Muscle layer of colon (tissue), 2 donors: ENCODE measurements around the gene C15orf40.
"Not testable (repeated sequence)": the region's sequence is repeated elsewhere in the genome, so short reads cannot be mapped to it uniquely, and the experiment has no call there.

Experiments used
- H3K27ac ChIP-seq: one replicate; pipeline ENCODE4 v1.7.0; 2013; ENCODE audit warnings: low read depth, mild to moderate bottlenecking, low read length, moderate library complexity
- H3K27me3 ChIP-seq, 2 donors: one replicate each; pipeline ENCODE4 v1.7.0; 2013; ENCODE audit warnings: low read length in 2 of 2, mild to moderate bottlenecking in 2 of 2; ENCODE audit not compliant: insufficient read depth in 2 of 2, control insufficient read depth in 1 of 2
- H3K36me3 ChIP-seq: one replicate; pipeline ENCODE4 v1.7.0; 2013; ENCODE audit warnings: mild to moderate bottlenecking, low read length; ENCODE audit not compliant: insufficient read depth
- H3K4me1 ChIP-seq: one replicate; pipeline ENCODE4 v1.7.0; 2013; ENCODE audit warnings: mild to moderate bottlenecking, low read length; ENCODE audit not compliant: insufficient read depth
- H3K4me3 ChIP-seq, 2 donors: one replicate each; pipeline ENCODE4 v1.7.0; 2013; ENCODE audit warnings: low read length in 2 of 2, low read depth in 1 of 2, mild to moderate bottlenecking in 1 of 2, moderate library complexity in 1 of 2
- H3K9ac ChIP-seq: one replicate; pipeline ENCODE4 v1.7.0; 2013; ENCODE audit warnings: low read length
- H3K9me3 ChIP-seq: one replicate; pipeline ENCODE4 v1.7.0; 2013; ENCODE audit warnings: mild to moderate bottlenecking, low read length
- donor health status: abdominal sarcoma.
- donor health status: Adenocarcinoma of cecum.

Gene C15orf40

DNA sequence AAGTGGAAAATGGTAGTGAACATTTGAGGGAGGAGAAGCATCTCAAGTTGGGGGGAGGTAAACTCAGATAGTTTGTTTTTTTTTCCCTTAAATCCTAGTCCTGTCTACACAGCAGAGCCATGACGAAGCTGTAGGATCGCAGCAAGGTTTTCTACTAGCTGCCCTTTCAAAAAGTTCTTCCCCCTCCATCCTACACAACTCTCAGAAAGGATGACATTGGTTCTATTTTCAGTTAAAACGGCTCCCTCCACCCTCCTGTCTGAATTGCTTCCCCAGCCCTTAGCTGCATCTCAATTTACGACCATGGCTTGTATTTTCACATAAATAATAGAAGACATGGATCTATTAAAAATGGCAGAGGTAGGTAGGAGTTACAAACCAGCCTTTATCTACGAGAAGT lies 61.1 kb downstream of the C15orf40 start:
- H3K27ac ChIP-seq: no peak overlapping the region
- H3K4me1 ChIP-seq: peaks cover 8% of the 10 kb centered on the region
- H3K4me3 ChIP-seq: no peak overlapping the region
- H3K9ac ChIP-seq: no peak overlapping the region
- no peaks in the 10 kb centered on the region for H3K27me3 ChIP-seq
- H3K36me3 ChIP-seq: no peaks in the 10 kb centered on the region
- no peaks in the 10 kb centered on the region for H3K9me3 ChIP-seq

DNA sequence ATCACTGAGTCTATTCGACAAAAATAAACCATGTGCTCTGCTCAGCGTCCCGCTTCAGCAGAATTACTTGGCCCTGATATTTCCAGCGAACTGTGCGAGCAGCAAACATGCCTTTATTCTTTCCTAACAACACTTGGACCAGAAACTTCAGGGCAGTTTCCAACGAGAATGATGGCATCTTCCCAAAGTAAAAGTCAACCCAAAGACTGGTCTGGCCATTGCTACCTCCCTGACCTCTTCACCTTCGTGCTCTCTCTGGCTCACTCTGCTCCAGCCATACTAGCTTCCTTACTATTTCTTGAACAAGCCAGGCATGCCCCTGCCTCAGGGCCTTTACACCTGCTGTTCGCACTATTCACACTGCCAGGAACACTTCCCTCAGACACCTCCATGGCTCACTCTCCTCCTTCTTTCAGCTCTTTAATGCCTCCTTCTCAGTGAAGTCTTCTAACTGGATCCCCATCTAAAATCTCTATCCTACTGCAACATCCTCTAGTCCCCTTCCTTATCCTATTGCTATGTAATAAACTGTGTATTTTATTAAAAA lies 65.2 kb downstream of the C15orf40 start:
- H3K27ac ChIP-seq: no peak overlapping the region
- H3K36me3 ChIP-seq: no peaks in the 10 kb centered on the region
- peaks cover 4% of the 10 kb centered on the region for H3K4me1 ChIP-seq
- no peak overlapping the region for H3K9ac ChIP-seq
- no peaks in the 10 kb centered on the region for H3K9me3 ChIP-seq
- no peak overlapping the region for H3K4me3 ChIP-seq
- no peaks in the 10 kb centered on the region for H3K27me3 ChIP-seq

DNA sequence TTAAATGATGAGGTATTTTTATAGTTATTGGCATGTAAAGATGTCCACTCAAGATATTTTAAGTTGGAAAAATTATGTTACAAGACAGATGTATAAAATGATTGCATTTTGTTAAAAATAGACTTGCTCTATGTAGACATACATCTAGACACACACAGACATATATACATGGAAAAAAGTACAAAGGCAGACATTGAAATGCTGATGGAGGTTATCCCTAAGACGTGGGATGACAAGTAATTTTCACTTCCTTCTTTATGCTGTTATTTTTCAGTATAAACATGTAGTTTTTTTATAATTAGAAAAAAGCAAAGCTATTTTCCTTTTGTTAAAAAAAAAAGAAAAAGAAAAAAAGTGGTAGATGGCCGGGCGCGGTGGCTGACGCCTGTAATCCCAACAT lies 66.1 kb downstream of the C15orf40 start:
- no peaks in the 10 kb centered on the region for H3K36me3 ChIP-seq
- no peak overlapping the region for H3K9ac ChIP-seq
- H3K27ac ChIP-seq: no peak overlapping the region
- no peaks in the 10 kb centered on the region for H3K27me3 ChIP-seq
- H3K4me1 ChIP-seq: no peaks in the 10 kb centered on the region
- no peaks in the 10 kb centered on the region for H3K9me3 ChIP-seq
- H3K4me3 ChIP-seq: no peak overlapping the region

DNA sequence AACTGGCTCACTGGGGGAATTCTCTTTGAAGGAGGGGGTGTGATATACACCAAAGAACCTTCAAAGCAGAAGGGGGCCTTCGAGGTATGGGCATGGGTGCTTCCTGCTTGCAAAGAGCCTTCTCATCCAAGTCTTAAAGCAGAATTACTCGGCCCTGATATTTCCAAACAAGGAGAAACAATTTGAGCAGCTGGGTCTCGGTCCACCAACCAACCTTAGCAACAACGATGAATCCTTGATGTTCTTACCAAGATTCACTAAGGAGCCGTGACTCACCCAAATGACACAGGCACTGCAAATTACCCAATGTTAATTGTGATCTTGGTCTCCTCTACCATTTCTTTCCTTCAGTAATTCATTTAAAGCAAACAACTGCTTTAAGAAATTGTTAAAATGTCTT lies 66.6 kb downstream of the C15orf40 start:
- H3K27ac ChIP-seq: no peak overlapping the region
- H3K9me3 ChIP-seq: no peaks in the 10 kb centered on the region
- no peaks in the 10 kb centered on the region for H3K36me3 ChIP-seq
- H3K27me3 ChIP-seq: no peaks in the 10 kb centered on the region
- no peak overlapping the region for H3K9ac ChIP-seq
- no peak overlapping the region for H3K4me3 ChIP-seq
- no peaks in the 10 kb centered on the region for H3K4me1 ChIP-seq

DNA sequence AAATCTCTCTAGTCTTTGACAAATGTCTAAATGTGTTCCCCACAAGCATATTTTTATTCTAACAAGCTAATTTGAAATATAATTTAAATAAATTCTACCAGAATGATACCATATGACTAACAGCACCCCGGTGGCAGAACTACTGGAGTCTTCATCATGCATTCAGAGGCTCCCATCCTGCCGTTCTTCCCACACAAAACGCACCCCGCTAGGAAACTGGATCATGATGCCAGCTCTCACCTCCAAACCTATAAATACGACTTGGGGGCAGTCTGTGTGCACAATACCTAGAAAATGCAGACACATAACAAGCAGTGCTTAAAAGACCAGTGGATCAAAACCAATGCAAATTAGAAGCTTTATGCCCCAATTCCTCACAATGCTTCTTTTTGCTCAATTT lies 67.4 kb downstream of the C15orf40 start:
- Histone ChIP-seq H3K9me3 (no peaks in the 10 kb centered on the region), H3K27ac (no peak overlapping the region), H3K9ac (no peak overlapping the region), H3K36me3 (no peaks in the 10 kb centered on the region), H3K4me1 (no peaks in the 10 kb centered on the region), H3K27me3 (no peaks in the 10 kb centered on the region), H3K4me3 (no peak overlapping the region)

DNA sequence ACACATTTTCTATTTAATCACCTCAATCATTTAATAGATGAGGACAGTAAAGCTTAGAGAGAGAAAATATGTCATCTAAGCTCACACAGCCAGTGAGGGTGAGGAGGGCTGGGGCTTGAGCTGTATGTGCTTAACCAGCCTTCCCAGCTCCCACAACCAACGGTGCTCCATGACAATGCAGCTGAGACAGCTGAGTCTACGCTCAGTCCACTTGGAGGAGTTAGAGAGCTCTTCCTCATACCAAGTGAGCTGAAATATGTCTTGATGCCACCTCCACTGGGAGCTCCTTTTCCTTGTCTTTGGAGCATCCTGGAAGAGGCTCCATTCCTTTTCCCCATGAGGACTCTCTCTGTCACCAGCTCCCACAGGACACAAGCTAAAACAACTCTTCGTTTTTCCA lies 68.3 kb downstream of the C15orf40 start:
- no peaks in the 10 kb centered on the region for H3K4me1 ChIP-seq
- no peak overlapping the region for H3K4me3 ChIP-seq
- no peak overlapping the region for H3K27ac ChIP-seq
- H3K9me3 ChIP-seq: no peaks in the 10 kb centered on the region
- no peaks in the 10 kb centered on the region for H3K36me3 ChIP-seq
- H3K9ac ChIP-seq: no peak overlapping the region
- no peaks in the 10 kb centered on the region for H3K27me3 ChIP-seq

DNA sequence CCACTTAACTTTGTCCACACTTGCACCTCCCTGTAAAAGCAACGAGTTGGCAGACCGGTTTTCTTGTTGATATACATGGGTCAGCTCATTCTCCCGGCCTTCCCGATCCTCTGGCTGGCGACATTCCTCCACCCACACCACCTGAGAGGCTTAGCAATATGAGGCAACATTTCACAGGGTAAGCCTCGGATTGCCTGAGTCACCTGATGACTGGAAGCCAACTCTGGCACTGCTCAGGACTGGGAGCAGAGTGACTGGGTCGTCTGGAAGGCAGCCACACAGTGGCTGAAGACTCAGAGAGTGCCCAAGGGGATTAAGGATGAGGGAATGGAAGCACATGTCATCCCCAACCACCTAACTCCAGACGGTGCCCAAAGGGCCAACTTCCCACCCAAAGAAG lies 68.7 kb downstream of the C15orf40 start:
- Histone ChIP-seq H3K27ac (no peak overlapping the region), H3K27me3 (no peaks in the 10 kb centered on the region), H3K4me3 (no peak overlapping the region), H3K9me3 (no peaks in the 10 kb centered on the region), H3K36me3 (no peaks in the 10 kb centered on the region), H3K4me1 (no peaks in the 10 kb centered on the region), H3K9ac (no peak overlapping the region)

DNA sequence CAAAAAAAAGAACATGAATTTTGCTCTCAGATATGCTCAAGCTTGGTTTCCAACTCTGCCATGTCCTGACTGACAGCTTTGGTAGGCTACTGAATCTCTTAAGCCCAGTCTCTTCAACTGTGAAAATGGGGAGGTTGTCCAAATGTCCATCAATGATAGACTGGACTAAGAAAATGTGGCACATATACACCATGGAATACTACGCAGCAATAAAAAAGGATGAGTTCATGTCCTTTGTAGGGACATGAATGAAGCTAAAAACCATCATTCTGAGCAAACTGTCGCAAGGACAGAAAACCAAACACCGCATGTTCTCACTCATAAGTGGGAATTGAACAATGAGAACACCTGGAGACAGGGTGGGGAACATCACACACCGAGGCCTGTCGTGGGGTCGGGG lies 71.8 kb downstream of the C15orf40 start:
- not testable (repeated sequence) for H3K9me3 ChIP-seq, H3K36me3 ChIP-seq, H3K4me3 ChIP-seq, H3K27ac ChIP-seq, H3K4me1 ChIP-seq, H3K27me3 ChIP-seq, H3K9ac ChIP-seq
